ENCODE results near the gene PEAR1. TPM values are rescaled to one million over a fixed set of nuclear protein-coding genes. Genes with fewer than 3 reads are reported as not detected.
"Not testable (repeated sequence)": the region's sequence is repeated elsewhere in the genome, so short reads cannot be mapped to it uniquely, and the experiment has no call there.

Gene PEAR1
- total RNA-seq, 1 experiment from 2014 or later: 0.22 TPM

GRCh38 chr1:156921053-156921529, 27.6 kb downstream of the PEAR1 start:
- Histone ChIP-seq H3K9me2 (replicated peaks; ENCODE audit: insufficient read depth, low read length) (no peaks in the 10 kb centered on the region), H3K27ac (ENCODE audit: low read length) (no peak overlapping the region), H3K4me2 (ENCODE audit: low read depth, low read length, poor library complexity, severe bottlenecking) (no peak overlapping the region), H3K9me3 (ENCODE audit: low read length) (no peaks in the 10 kb centered on the region), H4K20me1 (ENCODE audit: insufficient read depth, low read depth, low read length) (no peaks in the 10 kb centered on the region), H3K4me1 (ENCODE audit: low read length) (no peaks in the 10 kb centered on the region), H3K36me3 (ENCODE audit: insufficient read depth, low read length) (no peaks in the 10 kb centered on the region), H2AFZ (ENCODE audit: low read length) (no peak overlapping the region), H3K79me2 (ENCODE audit: low read length) (no peaks in the 10 kb centered on the region), H3K4me3 (ENCODE audit: low read length) (no peak overlapping the region), H3K9ac (ENCODE audit: low read length) (no peak overlapping the region), H3K27me3 (ENCODE audit: low read length) (no peaks in the 10 kb centered on the region)
- no peak for DNase-seq

DNA sequence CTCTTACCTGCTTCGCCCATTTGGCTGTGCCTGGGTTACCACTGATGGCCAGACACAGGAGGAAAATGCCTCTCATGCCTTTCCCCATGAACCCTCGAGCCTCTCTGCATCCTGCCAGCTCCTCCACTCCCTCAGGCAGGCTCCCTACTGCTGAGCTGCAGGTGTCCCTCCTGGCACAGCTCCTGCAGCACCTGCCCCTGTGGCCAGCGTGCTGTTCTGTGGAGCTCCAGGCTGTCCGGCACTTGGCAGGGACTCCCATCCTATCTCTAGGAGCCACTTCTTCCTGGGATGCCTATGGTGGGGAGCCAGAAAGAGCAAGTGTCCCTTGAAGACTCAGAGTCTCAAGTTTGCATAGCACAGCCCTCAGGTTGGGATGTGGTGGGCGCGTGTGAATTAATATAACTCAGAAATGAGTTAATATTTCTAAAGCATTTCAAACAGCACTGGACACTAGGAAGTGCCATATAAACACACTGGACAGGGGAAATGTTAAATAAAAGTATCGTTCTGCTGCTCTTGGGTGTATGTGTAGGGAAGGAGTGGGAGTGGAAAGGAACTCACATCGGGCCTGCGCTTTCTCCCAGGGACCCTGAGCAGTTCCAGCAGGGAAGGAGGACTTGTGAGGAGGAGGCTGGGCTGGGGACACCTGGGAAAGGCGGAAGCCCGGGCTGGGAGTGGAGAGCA, 29.6 kb downstream of the PEAR1 start:
- no peaks in the 10 kb centered on the region for H3K9me2 ChIP-seq (replicated peaks; ENCODE audit: insufficient read depth, low read length)
- no peaks in the 10 kb centered on the region for H3K36me3 ChIP-seq (ENCODE audit: insufficient read depth, low read length)
- no peak overlapping the region for H2AFZ ChIP-seq (ENCODE audit: low read length)
- no peak overlapping the region for H3K9ac ChIP-seq (ENCODE audit: low read length)
- no peak overlapping the region for H3K4me2 ChIP-seq (ENCODE audit: low read depth, low read length, poor library complexity, severe bottlenecking)
- no peaks in the 10 kb centered on the region for H3K9me3 ChIP-seq (ENCODE audit: low read length)
- H3K79me2 ChIP-seq (ENCODE audit: low read length): no peaks in the 10 kb centered on the region
- no peaks in the 10 kb centered on the region for H4K20me1 ChIP-seq (ENCODE audit: insufficient read depth, low read depth, low read length)
- H3K4me1 ChIP-seq (ENCODE audit: low read length): no peaks in the 10 kb centered on the region
- no peaks in the 10 kb centered on the region for H3K27me3 ChIP-seq (ENCODE audit: low read length)
- DNase-seq: no peak
- H3K27ac ChIP-seq (ENCODE audit: low read length): no peak overlapping the region
- no peak overlapping the region for H3K4me3 ChIP-seq (ENCODE audit: low read length)

GRCh38 chr1:156923670-156924477, 30.4 kb downstream of the PEAR1 start:
- Histone ChIP-seq H3K36me3 (ENCODE audit: insufficient read depth, low read length) (no peaks in the 10 kb centered on the region), H3K4me3 (ENCODE audit: low read length) (no peak overlapping the region), H2AFZ (ENCODE audit: low read length) (no peak overlapping the region), H4K20me1 (ENCODE audit: insufficient read depth, low read depth, low read length) (no peaks in the 10 kb centered on the region), H3K9me3 (ENCODE audit: low read length) (no peaks in the 10 kb centered on the region), H3K27me3 (ENCODE audit: low read length) (no peaks in the 10 kb centered on the region), H3K4me1 (ENCODE audit: low read length) (no peaks in the 10 kb centered on the region), H3K9me2 (replicated peaks; ENCODE audit: insufficient read depth, low read length) (no peaks in the 10 kb centered on the region), H3K4me2 (ENCODE audit: low read depth, low read length, poor library complexity, severe bottlenecking) (no peak overlapping the region), H3K9ac (ENCODE audit: low read length) (no peak overlapping the region), H3K79me2 (ENCODE audit: low read length) (no peaks in the 10 kb centered on the region), H3K27ac (ENCODE audit: low read length) (no peak overlapping the region)
- DNase-seq: no peak

- no peaks in the 10 kb centered on the region for H3K79me2 ChIP-seq (ENCODE audit: low read length)
- H3K36me3 ChIP-seq (ENCODE audit: insufficient read depth, low read length): no peaks in the 10 kb centered on the region
- no peak overlapping the region for H3K27ac ChIP-seq (ENCODE audit: low read length)
- H3K4me2 ChIP-seq (ENCODE audit: low read depth, low read length, poor library complexity, severe bottlenecking): no peak overlapping the region
- H4K20me1 ChIP-seq (ENCODE audit: insufficient read depth, low read depth, low read length): no peaks in the 10 kb centered on the region
- H3K4me1 ChIP-seq (ENCODE audit: low read length): no peaks in the 10 kb centered on the region
- H3K4me3 ChIP-seq (ENCODE audit: low read length): no peak overlapping the region
- H2AFZ ChIP-seq (ENCODE audit: low read length): no peak overlapping the region
- no peaks in the 10 kb centered on the region for H3K9me2 ChIP-seq (replicated peaks; ENCODE audit: insufficient read depth, low read length)
- no peak for DNase-seq
- no peaks in the 10 kb centered on the region for H3K27me3 ChIP-seq (ENCODE audit: low read length)
- no peaks in the 10 kb centered on the region for H3K9me3 ChIP-seq (ENCODE audit: low read length)
- H3K9ac ChIP-seq (ENCODE audit: low read length): no peak overlapping the region
These were observed 31.1 kb downstream of the PEAR1 start for GRCh38 chr1:156924478-156925153.

DNA sequence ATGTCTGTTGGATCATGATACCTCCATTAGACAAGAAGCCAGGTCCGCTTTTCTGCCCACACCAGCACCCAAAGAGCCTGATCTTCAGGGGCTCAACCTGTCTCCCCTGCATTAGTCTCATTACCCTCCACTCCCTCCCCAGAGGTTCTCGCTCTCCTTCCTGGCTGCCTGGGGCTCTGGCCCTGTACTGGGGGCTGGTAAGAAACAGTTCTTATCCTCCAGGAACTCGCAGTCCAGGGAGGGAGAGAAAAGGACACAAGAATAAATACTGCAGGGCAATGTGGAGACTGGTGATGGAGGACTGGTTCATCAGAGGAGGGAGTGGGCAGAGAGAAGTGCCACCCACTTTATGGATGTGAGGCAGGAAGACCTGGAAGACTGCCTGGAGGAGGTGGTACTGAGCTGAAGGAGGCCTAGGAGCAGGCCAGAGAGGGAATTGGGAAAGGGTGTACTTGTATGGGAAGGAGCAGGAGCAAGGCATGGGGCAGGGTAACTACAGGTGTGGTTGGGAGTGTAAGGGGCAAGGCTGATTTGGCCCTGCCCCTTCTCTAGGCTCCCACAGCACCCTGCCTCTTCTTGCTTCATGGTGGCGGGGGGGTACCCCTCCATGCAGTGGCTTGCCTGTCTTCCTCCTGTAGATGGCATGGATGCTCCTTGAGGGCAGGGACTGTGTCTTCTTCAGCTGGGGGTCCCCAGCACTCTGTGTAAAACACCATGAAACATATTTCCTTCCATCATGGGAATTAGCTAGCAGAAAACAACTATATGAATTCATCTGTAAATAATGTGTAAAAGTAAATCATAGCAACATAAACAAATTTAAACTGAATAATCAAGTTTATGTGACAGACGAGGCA, 31.9 kb downstream of the PEAR1 start:
- no peaks in the 10 kb centered on the region for H3K27me3 ChIP-seq (ENCODE audit: low read length)
- no peak overlapping the region for H3K27ac ChIP-seq (ENCODE audit: low read length)
- H3K4me2 ChIP-seq (ENCODE audit: low read depth, low read length, poor library complexity, severe bottlenecking): no peak overlapping the region
- no peaks in the 10 kb centered on the region for H4K20me1 ChIP-seq (ENCODE audit: insufficient read depth, low read depth, low read length)
- no peak overlapping the region for H3K9ac ChIP-seq (ENCODE audit: low read length)
- H3K9me3 ChIP-seq (ENCODE audit: low read length): no peaks in the 10 kb centered on the region
- H3K79me2 ChIP-seq (ENCODE audit: low read length): no peaks in the 10 kb centered on the region
- no peak for DNase-seq
- H3K4me1 ChIP-seq (ENCODE audit: low read length): no peaks in the 10 kb centered on the region
- no peaks in the 10 kb centered on the region for H3K36me3 ChIP-seq (ENCODE audit: insufficient read depth, low read length)
- no peak overlapping the region for H3K4me3 ChIP-seq (ENCODE audit: low read length)
- no peaks in the 10 kb centered on the region for H3K9me2 ChIP-seq (replicated peaks; ENCODE audit: insufficient read depth, low read length)
- no peak overlapping the region for H2AFZ ChIP-seq (ENCODE audit: low read length)

- no peak overlapping the region for H2AFZ ChIP-seq (ENCODE audit: low read length)
- H4K20me1 ChIP-seq (ENCODE audit: insufficient read depth, low read depth, low read length): no peaks in the 10 kb centered on the region
- no peaks in the 10 kb centered on the region for H3K36me3 ChIP-seq (ENCODE audit: insufficient read depth, low read length)
- DNase-seq: no peak
- no peak overlapping the region for H3K4me3 ChIP-seq (ENCODE audit: low read length)
- H3K27ac ChIP-seq (ENCODE audit: low read length): no peak overlapping the region
- H3K4me2 ChIP-seq (ENCODE audit: low read depth, low read length, poor library complexity, severe bottlenecking): no peak overlapping the region
- no peaks in the 10 kb centered on the region for H3K4me1 ChIP-seq (ENCODE audit: low read length)
- H3K9ac ChIP-seq (ENCODE audit: low read length): no peak overlapping the region
- H3K79me2 ChIP-seq (ENCODE audit: low read length): no peaks in the 10 kb centered on the region
- no peaks in the 10 kb centered on the region for H3K9me2 ChIP-seq (replicated peaks; ENCODE audit: insufficient read depth, low read length)
- no peaks in the 10 kb centered on the region for H3K27me3 ChIP-seq (ENCODE audit: low read length)
- H3K9me3 ChIP-seq (ENCODE audit: low read length): no peaks in the 10 kb centered on the region
These were observed 32.7 kb downstream of the PEAR1 start for GRCh38 chr1:156926175-156926574.

GRCh38 chr1:156926695-156927094, 33.2 kb downstream of the PEAR1 start:
- not testable (repeated sequence) for H3K4me3 ChIP-seq (ENCODE audit: low read length); H3K4me2 ChIP-seq (ENCODE audit: low read depth, low read length, poor library complexity, severe bottlenecking); H4K20me1 ChIP-seq (ENCODE audit: insufficient read depth, low read depth, low read length); H3K9ac ChIP-seq (ENCODE audit: low read length); H2AFZ ChIP-seq (ENCODE audit: low read length); H3K79me2 ChIP-seq (ENCODE audit: low read length); H3K27me3 ChIP-seq (ENCODE audit: low read length); H3K27ac ChIP-seq (ENCODE audit: low read length); H3K9me3 ChIP-seq (ENCODE audit: low read length); H3K4me1 ChIP-seq (ENCODE audit: low read length); H3K36me3 ChIP-seq (ENCODE audit: insufficient read depth, low read length); H3K9me2 ChIP-seq (replicated peaks; ENCODE audit: insufficient read depth, low read length); DNase-seq
